GM18907 (cell line): ENCODE measurements around the gene SNX19.

Experiments
- ATAC-seq: cut with Tn5 transposase; IDR thresholded peaks from one replicate; pipeline ENCODE4 v1.9.1; 2021; ENCODE audit warnings: mild to moderate bottlenecking, moderate library complexity; ENCODE audit not compliant: unreplicated experiment

The SNX19 gene

DNA sequence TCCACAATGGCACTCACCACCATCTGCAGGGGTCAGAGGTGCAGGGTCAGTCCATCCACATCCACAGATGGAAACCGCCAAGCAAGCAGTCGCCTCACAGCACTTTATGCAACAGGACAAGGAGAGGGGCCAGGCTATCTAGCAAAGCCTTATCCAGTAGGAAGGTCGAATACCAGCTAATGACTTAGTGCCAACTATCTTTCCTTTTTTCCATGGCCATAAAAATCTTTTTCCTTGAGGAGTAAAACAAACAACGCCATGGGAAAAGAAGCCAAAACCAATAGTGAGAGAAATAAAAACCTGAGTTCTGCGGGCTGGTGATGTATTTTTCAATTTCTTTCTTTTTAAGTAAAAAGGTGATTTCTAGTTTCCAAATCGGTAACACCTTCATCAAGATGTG lies 8.2 kb downstream of the SNX19 start:
- ATAC-seq, result no peak

DNA sequence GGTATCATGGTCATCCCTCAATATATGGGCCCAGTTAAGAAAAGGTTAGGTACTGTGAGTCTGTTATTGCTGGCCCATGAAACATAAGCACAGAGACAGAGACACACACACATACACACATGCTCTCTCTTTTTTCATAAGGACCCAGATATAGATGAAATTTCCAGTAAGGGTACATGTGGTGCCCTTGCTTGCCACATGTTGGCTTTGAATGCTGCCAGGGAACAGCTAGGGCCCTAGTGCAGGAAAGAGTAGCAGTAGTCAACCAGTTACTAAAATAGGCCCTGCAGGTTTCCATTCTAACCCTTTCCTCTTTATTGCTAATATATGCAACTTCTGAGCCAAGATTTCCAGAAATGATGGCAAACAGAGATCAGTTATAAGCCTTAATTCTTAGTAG lies 9.1 kb downstream of the SNX19 start:
- ATAC-seq, result no peak

DNA sequence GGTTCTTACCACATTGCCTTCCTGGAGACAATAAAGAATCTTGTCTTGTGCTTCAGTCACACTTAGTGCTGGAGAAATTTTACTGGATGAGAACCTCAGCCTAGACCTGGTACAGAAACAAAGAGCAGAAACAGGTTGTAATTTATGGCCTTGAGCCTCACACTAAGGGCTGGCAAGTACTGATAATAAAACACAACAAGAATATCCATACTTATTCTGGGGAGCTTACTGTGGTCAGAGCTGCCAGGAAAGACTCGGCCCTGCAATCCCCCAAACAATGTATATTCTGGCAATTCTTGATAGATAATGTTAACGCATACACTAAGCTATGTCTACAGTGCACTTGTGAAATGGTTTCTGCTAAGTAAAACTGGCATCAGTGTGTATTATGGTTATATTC lies 9.7 kb downstream of the SNX19 start:
- ATAC-seq, result no peak

DNA sequence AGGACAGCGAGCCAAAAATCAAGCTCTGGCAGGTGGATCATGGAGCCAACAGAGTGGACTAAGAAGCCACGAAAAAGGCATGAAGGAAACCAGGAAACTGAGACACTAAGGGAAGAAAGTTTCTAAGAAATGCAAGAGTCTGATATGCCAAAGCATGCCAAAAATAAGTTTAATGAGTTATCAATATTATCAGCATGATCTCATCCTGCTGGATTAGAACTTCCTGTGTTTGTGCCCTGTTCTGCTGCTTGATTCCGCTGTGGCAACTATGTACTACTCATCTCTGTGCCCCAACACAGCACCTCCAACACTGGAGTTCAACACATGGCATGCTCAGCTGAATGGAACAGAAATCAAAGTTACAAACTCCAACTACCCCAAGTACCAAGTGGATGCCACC lies 10.8 kb downstream of the SNX19 start:
- no peak for ATAC-seq

DNA sequence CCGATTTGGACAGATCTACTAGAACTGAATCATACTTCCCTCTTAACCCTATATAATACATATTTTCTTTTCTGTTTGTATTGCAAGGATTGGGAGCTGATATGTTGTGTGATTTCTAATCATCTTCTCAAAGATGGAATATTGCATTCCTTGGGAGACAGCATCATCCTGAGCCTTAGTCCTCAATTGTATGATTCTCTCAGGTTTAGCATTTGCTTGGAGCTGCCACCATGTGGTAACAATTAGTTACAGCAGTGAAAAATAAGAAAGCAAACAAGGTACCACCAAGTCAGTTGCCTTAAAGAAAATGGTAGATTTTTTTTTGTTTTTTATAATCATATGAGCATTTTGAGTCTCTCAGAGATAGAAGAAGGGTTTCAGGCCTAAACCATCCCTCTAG lies 11.9 kb downstream of the SNX19 start:
- no peak for ATAC-seq

DNA sequence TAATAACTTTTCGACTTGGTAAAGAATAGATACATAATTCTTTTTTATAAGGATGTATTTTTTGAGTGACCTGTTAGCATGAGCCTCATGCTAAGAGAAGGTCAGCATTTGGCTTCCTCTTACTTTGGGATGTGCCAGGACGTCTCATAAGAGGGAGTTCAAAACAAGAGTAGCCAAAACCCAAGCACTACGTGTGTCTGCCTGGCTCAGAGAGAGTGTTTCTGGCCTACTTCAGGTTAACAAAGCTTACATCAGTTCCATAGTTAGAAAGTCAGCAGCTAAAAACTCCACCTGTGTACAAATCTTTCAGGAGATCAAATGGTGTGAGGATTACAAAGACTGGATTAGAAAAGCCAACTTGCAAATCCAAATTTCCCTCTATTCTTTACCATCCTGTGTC lies 13.9 kb downstream of the SNX19 start:
- no peak for ATAC-seq

DNA sequence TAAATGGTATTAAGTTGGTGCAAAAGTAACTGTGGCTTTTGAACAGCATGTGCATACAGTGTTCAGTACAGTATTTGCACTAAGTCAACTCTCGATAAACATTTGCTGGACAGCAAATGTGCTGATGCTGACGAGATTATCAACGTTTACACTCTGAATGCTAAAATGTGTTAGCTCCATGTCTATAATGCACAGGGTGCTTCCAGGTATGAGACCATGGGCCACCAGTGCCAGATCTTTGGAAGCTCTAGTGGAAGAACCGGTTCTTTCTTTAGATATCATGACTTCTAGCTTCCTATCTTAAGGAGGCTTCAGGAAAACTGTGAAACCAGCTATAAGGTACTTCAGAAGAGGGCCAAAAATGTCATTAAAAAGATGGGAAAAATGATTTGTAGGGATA lies 17.2 kb downstream of the SNX19 start:
- ATAC-seq, result no peak

DNA sequence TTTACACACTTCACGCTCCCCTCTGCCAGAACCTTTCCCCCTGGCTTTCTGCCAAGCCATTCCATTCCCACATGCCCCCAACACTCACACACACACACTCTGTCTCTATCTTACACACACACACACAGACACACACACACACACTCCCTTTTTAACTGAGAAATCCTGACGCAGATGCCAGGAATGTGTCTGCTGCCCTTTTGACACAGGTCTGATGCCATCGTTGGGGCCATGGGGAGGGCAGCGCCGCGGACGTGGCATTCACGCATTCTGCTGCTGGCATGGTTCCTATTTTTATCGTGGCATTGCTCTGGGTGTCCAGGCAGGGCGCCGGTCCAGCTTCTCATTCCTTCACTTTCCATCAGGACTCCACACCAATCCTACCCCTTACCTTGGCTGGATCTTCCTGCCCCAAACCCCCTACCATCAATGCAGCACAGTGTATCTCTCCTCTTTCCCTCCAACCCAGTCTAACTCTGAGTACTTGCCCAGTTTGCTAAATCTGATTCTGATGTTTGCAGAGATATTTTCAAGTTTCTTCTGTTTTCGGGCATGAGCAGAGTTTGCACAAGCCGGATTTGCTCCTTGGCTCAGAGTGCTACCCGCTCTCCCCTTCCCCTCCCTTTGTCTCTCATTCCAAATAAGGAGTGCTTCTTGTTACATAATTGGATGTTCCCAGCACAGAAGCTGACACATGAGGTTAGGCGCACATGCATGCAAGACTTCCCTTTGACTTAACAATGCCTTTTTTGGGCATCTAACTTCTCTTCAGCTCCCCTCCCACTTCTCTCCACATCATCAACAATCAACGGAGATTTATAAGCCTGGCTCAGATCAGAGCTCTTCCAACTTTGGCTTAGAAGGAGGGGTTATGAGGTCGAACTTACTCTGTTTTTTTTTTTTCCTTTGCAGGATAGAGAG lies 18.8 kb downstream of the SNX19 start:
- no peak for ATAC-seq

DNA sequence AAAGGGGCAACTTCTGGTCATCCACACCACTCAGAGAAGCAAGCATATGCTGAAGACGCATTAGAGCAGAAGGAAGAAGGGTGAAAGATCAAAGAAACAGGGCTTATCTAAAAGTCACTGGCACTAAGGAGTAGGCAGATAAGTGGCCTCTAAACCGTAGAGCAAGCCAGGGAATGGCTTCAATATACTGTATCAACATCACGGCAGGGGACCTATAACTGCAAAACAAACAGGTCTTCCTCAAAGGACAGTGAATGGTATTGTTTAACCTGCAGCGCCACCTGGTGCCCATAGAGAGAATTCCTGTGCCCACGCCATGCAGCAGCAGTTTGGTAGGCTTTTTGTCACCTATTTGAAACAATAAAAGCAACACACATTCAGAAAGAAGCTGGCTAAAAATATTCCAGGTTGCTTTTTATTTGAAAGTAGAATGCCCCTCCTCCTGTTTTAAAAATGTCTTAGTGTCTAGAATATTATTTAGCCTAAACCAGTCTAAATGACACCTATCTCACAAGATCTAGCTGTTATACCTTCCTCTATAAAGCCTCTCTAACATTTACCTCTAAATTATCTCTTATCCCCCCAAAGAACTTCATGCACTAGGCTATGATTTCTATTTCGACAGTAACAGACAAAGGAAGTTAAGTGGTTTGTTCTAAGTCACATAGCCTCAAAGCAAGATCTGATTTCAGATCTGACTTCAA lies 21.8 kb downstream of the SNX19 start:
- ATAC-seq, result peak; percentile 80

DNA sequence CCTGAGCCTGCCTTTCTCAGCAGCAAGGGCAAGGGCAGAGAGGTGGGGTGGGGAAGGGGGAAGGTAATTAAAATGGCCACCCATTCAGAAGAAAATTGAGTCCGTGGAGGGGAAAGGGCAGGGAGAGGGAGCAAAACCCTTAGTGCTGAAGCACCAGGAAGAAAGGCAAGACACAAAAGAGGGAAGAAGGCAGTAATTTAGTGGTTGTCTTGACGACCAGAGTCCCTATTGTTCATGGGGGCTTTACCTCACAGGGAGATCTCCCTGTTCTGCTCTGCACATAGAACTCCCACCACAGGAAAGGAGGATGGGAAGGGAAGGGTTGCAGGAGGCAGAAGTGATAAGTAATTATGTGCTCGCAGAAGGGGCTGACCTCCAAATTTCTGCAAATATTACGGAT lies 23.4 kb downstream of the SNX19 start:
- ATAC-seq, result no peak

DNA sequence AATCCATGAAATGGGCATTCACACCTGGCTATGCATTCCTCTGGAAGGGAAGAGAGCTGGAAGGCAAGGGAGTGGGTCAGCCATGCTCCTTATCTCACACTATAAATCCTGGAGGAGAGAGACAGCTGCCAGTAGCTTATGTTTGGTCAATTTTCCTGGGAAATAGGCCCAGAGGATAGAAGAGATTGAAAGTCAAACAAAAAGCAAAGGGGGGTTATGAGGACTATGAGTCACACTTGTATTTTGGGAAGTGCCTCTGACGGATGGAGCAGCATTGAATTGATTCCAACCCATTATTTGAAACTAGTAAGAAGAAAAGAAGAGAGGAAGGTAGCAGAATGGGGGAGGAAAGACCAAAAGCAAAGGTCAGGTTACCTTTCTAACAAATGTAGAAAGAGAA lies 25.0 kb downstream of the SNX19 start:
- no peak for ATAC-seq

DNA sequence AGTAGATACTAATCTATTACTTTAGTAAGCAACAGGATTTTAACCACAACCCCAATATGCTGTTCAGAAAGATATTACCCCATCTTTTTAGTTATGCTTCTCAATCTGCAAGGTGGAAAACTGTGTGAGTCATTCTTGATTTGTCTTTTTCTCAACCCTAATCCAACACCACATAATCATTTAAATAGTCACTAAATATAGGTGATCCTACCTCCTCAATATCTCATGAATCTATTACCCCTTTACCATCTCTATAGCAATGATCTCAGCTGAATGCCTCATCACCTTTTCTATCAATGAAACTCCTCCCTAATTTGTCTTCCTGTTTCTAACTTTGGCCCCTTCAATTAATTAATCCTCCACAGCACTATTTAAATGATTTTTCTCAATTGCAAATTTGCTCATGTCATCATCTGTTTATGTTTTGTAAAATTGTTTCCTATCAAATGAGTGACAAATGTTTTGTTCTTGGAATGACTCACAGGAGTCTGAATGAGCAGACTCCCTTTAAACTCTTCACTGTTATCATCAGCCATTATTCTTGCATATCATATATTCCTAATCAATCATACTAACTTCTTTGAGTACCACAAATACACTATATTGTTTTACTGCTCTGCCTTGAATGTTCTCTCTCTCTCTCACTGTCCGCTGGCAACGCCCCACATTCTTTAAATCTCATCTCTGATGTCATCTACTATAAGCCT lies 26.1 kb downstream of the SNX19 start:
- ATAC-seq, result no peak

DNA sequence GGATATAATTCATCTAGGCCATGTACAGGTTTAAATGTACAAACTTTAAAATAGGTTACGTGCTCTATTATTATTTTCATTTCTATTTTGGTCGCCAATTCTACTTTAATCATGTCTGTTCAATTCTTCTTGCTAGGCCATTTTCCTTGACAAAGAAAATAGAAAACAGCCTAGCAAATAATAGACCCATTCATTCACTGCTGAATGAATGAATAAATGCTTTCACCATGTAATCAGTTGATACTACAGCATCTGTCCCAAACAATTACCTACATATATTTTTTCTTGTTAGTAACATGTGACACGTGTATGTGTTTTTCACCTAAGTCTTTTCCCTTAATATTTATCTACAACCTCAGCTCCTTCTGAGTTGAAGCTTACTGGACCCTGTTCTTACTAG lies 27.5 kb downstream of the SNX19 start:
- ATAC-seq, result no peak

DNA sequence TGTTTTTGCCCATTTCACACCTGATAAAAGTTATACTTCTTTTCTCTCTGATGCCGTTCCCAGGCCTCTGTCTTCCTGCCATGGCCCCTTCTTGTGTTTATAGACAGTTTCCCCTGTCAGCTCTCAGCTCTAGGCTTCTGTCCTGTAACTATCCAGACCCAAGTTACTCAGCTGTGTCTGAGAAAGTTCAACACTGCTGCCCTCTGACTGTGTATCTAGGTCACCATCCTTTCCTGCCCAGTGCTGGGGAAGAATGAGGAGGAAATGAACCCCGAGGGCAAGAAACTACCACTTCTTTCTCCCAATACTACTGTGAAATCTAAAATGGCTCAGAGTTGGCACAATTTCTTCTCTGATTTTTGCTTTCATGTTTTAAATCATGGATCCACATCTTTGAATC lies 29.6 kb downstream of the SNX19 start:
- no peak for ATAC-seq

DNA sequence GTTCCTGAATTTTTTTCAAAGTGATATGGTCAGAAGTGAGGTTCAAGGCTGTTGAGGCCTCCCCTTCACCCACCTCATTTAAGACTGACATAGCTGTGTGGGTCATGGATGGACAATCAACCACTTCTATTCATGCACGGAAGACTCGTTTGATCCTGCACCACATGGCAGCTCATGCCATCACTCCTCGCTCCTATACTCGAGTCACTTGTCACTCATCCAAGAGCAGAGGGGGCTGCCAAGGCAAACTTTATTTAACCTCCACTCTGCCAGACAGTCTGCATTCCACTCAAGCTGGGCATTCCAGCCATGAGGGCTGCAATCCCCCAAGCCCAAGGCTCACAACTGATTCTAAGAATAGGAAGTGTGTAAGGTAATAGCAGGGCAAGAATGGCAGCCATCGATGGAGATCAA lies 34.1 kb downstream of the SNX19 start:
- ATAC-seq, result no peak

DNA sequence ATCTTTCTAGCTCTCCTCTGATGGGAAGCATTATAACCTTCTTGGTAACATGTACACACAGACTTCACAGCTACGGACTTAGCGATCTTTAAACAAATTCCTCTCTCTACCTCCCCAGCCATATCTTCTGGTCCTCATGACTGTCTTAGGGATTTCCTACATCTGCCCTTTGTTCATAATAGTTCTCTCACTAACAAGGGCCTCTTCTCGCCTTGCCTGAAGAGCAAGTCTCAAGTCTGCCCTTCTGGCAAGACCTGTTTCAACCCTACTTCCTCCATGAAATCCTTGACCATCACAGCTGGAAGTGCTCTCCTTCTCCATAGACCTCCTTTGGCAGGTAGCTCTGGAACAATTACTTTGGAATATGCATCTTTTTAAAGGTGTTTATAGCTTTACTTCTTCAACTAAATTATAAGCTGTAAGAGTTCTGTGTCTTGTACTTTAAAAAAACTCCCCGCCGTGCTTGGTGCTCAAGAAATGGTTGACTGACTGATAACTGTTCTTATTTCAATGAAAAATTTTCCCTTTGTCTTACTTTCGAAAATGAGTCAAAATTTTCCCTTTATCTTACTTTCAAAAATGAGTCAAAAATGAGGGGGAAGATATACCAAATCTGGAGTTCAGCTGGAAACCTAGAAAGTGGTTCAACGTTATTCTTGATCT lies 34.7 kb downstream of the SNX19 start:
- no peak for ATAC-seq

DNA sequence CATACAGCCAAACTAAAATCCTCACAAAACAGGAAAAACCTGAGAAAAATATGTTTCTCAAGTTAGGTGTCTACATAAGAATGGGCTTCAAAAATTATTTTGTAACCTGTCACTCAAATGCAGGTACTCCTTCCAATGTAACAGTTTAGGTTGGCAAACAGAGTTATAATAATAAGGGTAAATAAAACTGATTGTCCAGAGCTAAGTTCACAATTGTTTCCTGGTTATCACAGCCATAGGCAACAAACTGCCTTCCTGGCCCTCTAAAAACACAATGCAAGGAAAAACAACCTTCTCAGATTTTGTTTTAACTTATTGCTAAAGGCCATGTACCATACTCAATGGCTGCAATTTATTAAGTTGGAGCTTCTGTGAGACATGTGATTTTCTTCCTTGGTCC lies 36.4 kb downstream of the SNX19 start:
- ATAC-seq, result no peak

DNA sequence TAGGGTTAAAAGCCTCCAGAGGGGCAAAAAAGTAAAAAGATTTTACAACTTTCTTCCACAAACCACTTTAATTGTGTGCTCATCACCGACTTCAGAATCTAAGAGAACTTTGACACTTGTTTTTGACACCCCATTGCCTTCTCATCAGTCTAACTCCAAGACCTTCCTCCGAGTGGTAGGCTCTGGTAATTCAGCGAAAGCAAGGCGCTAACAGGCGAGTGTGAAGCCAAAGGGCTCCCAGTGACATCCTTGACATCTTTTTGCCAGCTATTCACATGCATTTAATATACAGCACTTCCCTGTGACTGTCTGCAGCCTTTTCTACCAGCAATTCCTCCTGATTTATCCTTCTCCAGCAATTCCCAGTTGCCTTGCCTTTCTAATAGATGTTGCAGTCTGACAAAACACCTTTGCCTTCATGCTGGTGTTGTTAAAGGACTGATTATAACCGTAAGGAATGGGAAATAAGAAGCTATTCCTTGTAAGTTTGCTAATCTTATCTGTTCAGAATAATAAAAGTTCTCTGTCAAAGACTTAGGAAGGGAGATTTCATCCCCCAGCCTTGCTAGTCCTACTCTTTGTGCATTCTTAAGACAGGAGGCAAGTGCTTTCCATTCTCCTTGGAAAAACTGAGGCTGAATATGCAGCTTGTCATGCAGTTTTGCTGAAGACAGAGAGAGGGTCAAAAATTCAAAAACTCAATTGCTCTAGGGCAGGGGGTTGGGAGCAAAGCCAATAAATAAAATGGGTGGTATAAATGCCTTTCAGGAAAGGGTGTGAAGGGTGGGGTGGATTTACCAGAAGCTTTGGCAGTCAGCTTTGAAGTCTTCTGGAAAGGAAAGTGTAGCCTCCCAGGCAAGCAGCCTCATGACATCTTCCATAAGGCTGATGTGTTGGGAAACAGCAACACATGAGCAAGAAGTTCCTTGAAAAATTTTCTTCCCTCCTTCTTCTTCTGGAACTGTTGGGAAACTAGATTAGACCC lies 39.1 kb downstream of the SNX19 start:
- ATAC-seq, result no peak

DNA sequence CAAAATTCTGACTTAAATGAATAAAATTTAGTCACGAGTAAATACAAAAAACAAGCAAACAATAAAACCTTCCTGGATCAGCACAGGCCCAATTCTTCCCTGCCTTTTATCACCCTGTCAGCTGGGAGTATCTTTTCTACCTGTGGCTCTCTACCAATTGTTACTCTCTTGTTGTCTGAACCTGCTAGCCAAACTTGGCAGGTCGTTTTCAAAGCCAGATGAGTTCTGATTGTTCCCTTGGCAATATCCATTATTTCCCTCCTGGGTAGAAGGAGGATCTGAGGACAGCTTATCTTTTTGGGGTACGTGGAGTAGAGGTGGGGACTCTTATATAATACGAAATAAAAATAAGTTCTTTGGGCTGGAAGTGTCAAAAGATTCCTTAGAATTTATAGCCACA lies 40.2 kb downstream of the SNX19 start:
- no peak for ATAC-seq

DNA sequence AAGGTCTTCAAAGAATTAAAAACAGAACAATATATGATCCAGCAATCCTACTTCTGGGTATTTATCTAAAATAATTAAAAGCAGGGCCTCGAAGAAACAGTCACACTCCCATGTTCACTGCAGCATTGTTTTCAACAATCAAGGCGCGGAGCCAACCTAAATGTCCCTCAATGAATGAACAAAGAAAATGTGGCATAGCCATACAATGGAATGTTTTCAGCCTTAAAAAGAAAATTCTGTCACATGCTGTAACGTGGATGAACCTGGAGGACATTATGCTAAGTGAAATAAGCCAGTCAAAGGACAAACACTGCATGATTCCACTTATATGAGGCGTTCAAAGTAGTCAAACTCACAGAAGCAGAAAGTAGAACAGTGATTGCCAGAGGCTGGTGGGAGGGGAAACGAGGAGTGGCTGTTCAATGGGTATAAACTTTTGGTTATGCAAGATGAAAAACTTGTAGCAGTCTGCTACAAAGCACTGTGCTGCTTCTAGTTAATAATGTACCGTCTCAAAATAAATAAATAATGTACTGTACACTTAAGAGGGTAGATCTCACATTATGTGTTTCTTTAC lies 41.2 kb downstream of the SNX19 start:
- ATAC-seq, result no peak
